Spinal cord (tissue), 10 donors: ENCODE measurements around the gene KCNH2. TPM values are rescaled to one million over a fixed set of nuclear protein-coding genes. Genes with fewer than 3 reads are reported as not detected.

Source experiments
- DNase-seq, 6 donors: peaks; one replicate each; pipeline versions ENCODE4 v3.0.0 to v3.0.0-alpha.2; 2013 to 2015; ENCODE audit warnings: low spot score in 6 of 6, low read depth in 4 of 6
- H3K27ac ChIP-seq: one replicate; pipeline ENCODE4 v1.5.1; 2013; ENCODE audit warnings: low read depth, low read length, control low read depth
- H3K27me3 ChIP-seq: one replicate; pipeline ENCODE4 v1.6.1; 2013; ENCODE audit warnings: low read length; ENCODE audit not compliant: control insufficient read depth, insufficient read depth
- H3K36me3 ChIP-seq: one replicate; pipeline ENCODE4 v1.6.1; 2013; ENCODE audit warnings: low read length; ENCODE audit not compliant: control insufficient read depth, insufficient read depth
- H3K4me1 ChIP-seq: one replicate; pipeline ENCODE4 v1.6.1; 2013; ENCODE audit warnings: low read length; ENCODE audit not compliant: control insufficient read depth, insufficient read depth
- H3K4me3 ChIP-seq: one replicate; pipeline ENCODE4 v1.5.1; 2013; ENCODE audit warnings: low read depth, low read length, control low read depth
- H3K9me3 ChIP-seq: one replicate; pipeline ENCODE4 v1.6.1; 2013; ENCODE audit warnings: low read length; ENCODE audit not compliant: control insufficient read depth, insufficient read depth
- WGBS: methylation state at CpG from one replicate; pipeline ENCODE4 v1.1.5; 2013; ENCODE audit warnings: missing lambda C conversion rate; ENCODE audit not compliant: insufficient coverage; 5-methylcytosine and 5-hydroxymethylcytosine counted together
- polyA plus RNA-seq, 2 donors: library from polyadenylated mRNA; unstranded; fragments of 120-200 nt; gene quantifications; one replicate each; pipeline ENCODE4 v1.2.1, GENCODE V29; 2013; ENCODE audit not compliant: insufficient read length in 2 of 2
- total RNA-seq, 2 donors: library from RNA; depleted of rRNA in 1 of 2; stranded (reverse); fragments of 120-200 nt in 1 of 2; fragments of >200 nt in 1 of 2; gene quantifications; one replicate each; pipeline versions ENCODE4 v1.2.3 to v1.2.4, GENCODE V29; 2013 to 2014
- donor health status: healthy.

The KCNH2 gene
- total and polyA plus RNA-seq, 4 donors: 9.1 to 39.4 (median 24.8) TPM

DNA sequence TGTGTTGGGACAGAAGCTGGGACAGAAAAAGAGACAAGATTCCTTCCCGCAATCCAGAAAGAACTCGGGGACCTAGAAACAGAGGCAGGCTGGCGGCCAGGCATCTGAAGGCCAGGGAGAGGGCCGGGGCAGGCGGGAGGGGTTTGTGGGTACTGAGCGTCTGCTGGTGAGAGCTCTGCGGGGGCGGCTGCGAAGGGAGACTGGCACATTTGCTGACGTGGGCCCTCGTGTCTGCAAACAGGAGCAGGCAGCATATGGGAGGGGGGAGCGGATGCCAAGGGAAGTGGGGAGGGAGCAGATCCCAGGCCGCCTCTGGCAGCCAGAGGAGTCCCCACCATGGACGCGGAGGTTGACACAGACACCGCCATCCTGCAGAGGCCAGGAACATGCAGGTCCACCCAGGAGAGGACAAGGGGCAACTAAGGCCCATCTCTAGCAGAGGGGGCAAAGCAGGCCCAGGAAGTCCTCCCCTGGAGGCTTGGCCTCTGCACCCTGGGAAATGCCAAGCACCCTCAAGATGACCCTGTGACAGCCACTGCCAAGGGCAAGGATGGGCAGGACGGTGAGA is 32.2 kb downstream of the KCNH2 start:
- peak in 2 of 6 donors; percentile 47 to 90 for DNase-seq
- Histone ChIP-seq H3K4me1 (peaks cover 58% of the 10 kb centered on the region), H3K27me3 (no peaks in the 10 kb centered on the region), H3K27ac (peak overlapping the region; percentile 91), H3K4me3 (no peak overlapping the region), H3K9me3 (no peaks in the 10 kb centered on the region), H3K36me3 (peaks cover 69% of the 10 kb centered on the region)
- 39% methylated on average over 17 of the region's 17 CpGs for WGBS

- 33% methylated on average over 15 of the region's 19 CpGs for WGBS
- Histone ChIP-seq H3K4me1 (peaks cover 57% of the 10 kb centered on the region), H3K36me3 (peaks cover 63% of the 10 kb centered on the region), H3K9me3 (no peaks in the 10 kb centered on the region), H3K27ac (peak overlapping the region; percentile 91), H3K27me3 (no peaks in the 10 kb centered on the region), H3K4me3 (no peak overlapping the region)
- DNase-seq: no peak
Observed at GRCh38 chr7:150945171-150945852, 32.8 kb downstream of the KCNH2 start.

DNA sequence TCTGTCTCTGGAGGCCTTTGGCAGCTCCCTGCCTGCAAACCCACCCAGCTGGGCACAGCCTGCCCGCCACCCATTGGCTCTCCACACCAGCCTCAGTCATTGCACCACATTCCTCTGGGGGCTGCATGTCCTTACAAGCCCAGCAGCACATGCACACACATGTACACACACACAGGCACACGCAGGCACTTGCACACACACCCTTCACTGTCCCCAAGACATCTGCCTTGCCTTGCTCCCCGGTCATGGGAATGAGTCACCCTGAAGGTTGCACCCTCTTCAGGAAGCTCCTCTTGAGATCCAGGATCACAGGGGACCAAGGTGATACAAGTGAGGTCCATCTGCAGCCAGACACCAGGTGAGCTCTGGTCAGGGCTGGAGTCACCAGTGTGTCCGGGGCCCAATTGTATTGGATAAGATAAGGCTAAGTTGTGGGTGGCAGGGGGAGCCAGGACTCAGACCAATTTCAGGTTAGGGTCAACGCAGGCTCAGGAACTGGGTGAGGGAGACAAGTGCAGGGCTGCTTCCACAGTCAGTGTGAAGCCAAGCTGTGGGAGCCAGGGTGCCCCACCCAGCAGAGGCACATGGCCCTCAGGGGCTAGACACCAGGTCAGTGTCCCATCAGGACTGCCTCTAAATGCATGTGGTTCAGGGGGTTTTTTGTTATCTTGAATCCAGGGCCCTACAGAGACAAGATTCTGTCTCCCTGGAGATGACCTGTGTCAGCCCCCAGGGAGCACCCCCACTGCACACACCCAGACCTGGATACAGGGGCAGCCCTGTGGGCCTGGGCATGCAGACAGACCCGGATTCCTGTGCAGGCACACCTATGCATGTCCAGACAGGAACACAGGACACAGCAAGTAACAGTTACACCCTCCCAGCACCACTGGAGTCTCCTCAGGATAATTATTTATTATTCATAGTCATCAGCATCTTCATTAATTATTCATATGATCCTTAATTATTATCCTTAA is 33.8 kb downstream of the KCNH2 start:
- peaks cover 48% of the 10 kb centered on the region for H3K4me1 ChIP-seq
- peak overlapping the region; percentile 91 for H3K27ac ChIP-seq
- 92% methylated on average over 6 of the region's 6 CpGs for WGBS
- peaks cover 54% of the 10 kb centered on the region for H3K36me3 ChIP-seq
- H3K4me3 ChIP-seq: no peak overlapping the region
- no peak for DNase-seq
- H3K27me3 ChIP-seq: no peaks in the 10 kb centered on the region
- no peaks in the 10 kb centered on the region for H3K9me3 ChIP-seq

DNA sequence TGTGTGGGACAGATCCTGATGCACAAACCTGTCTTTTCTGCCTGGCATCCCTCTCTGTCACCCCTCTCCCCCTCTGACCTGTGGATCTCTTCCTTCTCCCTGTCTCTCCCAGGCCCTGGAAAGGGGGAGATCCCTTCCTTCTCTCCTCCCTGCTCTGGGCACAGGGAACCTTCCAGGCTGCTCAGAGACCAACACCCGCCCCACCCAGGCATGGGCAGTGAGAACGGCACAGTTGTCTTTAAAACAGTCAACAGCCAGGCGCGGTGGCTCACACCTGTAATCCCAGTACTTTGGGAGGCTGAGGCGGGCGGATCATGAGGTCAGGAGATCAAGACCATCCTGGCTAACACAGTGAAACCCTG is 34.7 kb downstream of the KCNH2 start:
- Histone ChIP-seq H3K4me3 (no peak overlapping the region), H3K27ac (no peak overlapping the region), H3K9me3 (no peaks in the 10 kb centered on the region), H3K27me3 (no peaks in the 10 kb centered on the region), H3K4me1 (peaks cover 45% of the 10 kb centered on the region), H3K36me3 (peaks cover 47% of the 10 kb centered on the region)
- DNase-seq: no peak
- no CpG with 5 or more reads among the region's 6 CpGs for WGBS

- peaks cover 43% of the 10 kb centered on the region for H3K36me3 ChIP-seq
- WGBS: 81% methylated on average over 13 of the region's 13 CpGs
- H3K9me3 ChIP-seq: no peaks in the 10 kb centered on the region
- H3K4me3 ChIP-seq: no peak overlapping the region
- no peak overlapping the region for H3K27ac ChIP-seq
- no peak for DNase-seq
- H3K4me1 ChIP-seq: peaks cover 47% of the 10 kb centered on the region
- H3K27me3 ChIP-seq: no peaks in the 10 kb centered on the region
Observed at GRCh38 chr7:150942591-150943452, 35.3 kb downstream of the KCNH2 start.

DNA sequence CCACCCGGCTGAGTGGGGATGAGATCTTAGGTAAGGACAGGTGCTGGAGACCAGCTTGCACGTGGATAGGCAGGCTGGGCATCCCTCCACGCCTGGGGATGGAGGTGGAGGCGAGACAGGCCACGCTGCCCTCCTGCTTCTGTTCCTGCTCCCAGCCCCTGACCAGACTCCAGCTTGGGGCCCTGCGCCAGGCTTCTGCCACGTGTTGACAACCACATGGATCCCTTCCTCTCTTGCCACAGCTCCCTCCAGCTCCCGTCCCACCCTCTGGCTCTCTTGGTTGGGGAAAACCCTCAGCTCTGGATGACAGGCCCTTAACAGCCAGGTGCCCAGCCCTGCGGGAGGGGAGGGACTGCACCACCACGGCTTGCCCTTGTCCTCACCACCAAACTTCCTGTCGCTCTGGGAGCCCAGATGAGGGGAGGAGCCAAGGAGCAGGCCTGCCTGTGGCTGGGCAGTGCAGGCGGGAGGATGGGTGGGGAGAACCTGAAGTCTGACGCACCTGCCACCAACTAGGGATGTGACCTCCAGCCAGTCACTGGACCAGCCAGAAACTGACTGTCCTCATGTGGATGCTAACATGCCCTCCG is 36.0 kb downstream of the KCNH2 start:
- Histone ChIP-seq H3K27ac (no peak overlapping the region), H3K27me3 (no peaks in the 10 kb centered on the region), H3K9me3 (no peaks in the 10 kb centered on the region), H3K4me3 (no peak overlapping the region), H3K4me1 (peaks cover 41% of the 10 kb centered on the region), H3K36me3 (peaks cover 36% of the 10 kb centered on the region)
- 60% methylated on average over 11 of the region's 14 CpGs for WGBS
- no peak for DNase-seq

GRCh38 chr7:150941351-150942000 is 36.6 kb downstream of the KCNH2 start:
- 93% methylated on average over 14 of the region's 15 CpGs for WGBS
- Histone ChIP-seq H3K27me3 (no peaks in the 10 kb centered on the region), H3K4me1 (peaks cover 35% of the 10 kb centered on the region), H3K36me3 (peaks cover 30% of the 10 kb centered on the region), H3K9me3 (no peaks in the 10 kb centered on the region), H3K4me3 (no peak overlapping the region), H3K27ac (no peak overlapping the region)
- no peak for DNase-seq

GRCh38 chr7:150940431-150941102 is 37.6 kb downstream of the KCNH2 start:
- Histone ChIP-seq H3K27me3 (no peaks in the 10 kb centered on the region), H3K4me3 (no peak overlapping the region), H3K4me1 (peaks cover 26% of the 10 kb centered on the region), H3K9me3 (no peaks in the 10 kb centered on the region), H3K27ac (no peak overlapping the region), H3K36me3 (peaks cover 20% of the 10 kb centered on the region)
- peak in 1 of 6 donors; percentile 85 for DNase-seq
- WGBS: 69% methylated on average over 8 of the region's 11 CpGs
